ENCODE measurements around the gene AK5.

DNA sequence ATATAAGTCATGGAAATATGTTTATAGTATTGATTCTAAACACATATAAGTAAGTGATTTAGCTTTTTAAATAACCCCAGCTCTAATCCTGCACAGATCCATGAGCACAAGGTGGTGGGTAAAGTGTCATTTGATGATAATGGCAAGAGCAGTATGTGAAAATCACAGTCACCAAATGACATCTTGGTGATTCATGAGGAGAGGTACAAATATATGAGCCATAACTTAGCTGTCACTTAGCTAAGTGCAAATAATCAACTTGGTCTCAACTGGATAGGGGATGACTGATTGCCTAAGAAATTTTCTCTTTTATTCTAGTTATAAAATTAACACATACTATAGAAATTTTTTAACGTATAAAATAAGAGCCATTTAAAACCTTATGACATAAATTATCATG, 202.5 kb downstream of the AK5 start:
- TF ChIP-seq, protein P1, sequence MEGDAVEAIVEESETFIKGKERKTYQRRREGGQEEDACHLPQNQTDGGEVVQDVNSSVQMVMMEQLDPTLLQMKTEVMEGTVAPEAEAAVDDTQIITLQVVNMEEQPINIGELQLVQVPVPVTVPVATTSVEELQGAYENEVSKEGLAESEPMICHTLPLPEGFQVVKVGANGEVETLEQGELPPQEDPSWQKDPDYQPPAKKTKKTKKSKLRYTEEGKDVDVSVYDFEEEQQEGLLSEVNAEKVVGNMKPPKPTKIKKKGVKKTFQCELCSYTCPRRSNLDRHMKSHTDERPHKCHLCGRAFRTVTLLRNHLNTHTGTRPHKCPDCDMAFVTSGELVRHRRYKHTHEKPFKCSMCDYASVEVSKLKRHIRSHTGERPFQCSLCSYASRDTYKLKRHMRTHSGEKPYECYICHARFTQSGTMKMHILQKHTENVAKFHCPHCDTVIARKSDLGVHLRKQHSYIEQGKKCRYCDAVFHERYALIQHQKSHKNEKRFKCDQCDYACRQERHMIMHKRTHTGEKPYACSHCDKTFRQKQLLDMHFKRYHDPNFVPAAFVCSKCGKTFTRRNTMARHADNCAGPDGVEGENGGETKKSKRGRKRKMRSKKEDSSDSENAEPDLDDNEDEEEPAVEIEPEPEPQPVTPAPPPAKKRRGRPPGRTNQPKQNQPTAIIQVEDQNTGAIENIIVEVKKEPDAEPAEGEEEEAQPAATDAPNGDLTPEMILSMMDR (IDR thresholded peaks at IDR 0.05; ENCODE audit: low read depth, low read length): no peak
- TF ChIP-seq EZH2phosphoT487 (IDR thresholded peaks at IDR 0.05; ENCODE audit: low read depth): no peak

Measured in OCI-LY3 (cell line).